ENCODE results near the gene CSK. TPM values are rescaled to one million over a fixed set of nuclear protein-coding genes. Genes with fewer than 3 reads are reported as not detected.

Gene CSK
- polyA plus RNA-seq, 1 of the 3 experiments (the other 2 are of a cell fraction) = 53.1 TPM

- peaks cover 5% of the 10 kb centered on the region for H3F3A ChIP-seq (replicated peaks; ENCODE audit: insufficient read depth)
- no peak overlapping the region for H3K9ac ChIP-seq
- WGBS (ENCODE audit: low lambda C conversion rate) = 81% methylated on average over 5 of the region's 5 CpGs
- no peaks in the 10 kb centered on the region for H3K4me1 ChIP-seq (ENCODE audit: control insufficient read depth in 1 of 2, insufficient read depth in 2 of 2, low read depth in 1 of 2, low read length in 1 of 2)
- no peaks in the 10 kb centered on the region for H3K9me3 ChIP-seq
- DNase-seq = no peak
- H3K9me2 ChIP-seq = no peaks in the 10 kb centered on the region
- H3K4me2 ChIP-seq = no peak overlapping the region
- no peaks in the 10 kb centered on the region for H3K27me3 ChIP-seq (ENCODE audit: insufficient read depth)
- H3K36me3 ChIP-seq (replicated peaks in 1 of 2; ENCODE audit: control insufficient read depth in 1 of 2, insufficient read depth in 2 of 2, low read length in 1 of 2) = no peaks in the 10 kb centered on the region
- ChIA-PET POLR2A (no interaction called here), CTCF (interaction anchor here (0.9 to 2.8 kb wide), 7 partner anchors 8 to 141 kb away, joined by 3 to 11 read pairs (median 6); no protein-coding TSS in a partner anchor)
- H3K79me2 ChIP-seq (ENCODE audit: insufficient read depth) = no peaks in the 10 kb centered on the region
- H3K27ac ChIP-seq (ENCODE audit: low read depth in 2 of 2, low read length in 1 of 2) = no peak overlapping the region
- no peak overlapping the region for H3K4me3 ChIP-seq (ENCODE audit: low read depth in 2 of 2, low read length in 1 of 2)
- no peaks in the 10 kb centered on the region for H4K20me1 ChIP-seq (ENCODE audit: insufficient read depth)
- TF ChIP-seq ELF1 (IDR thresholded peaks at IDR 0.05) = no peak
- TF ChIP-seq EZH2phosphoT487 (IDR thresholded peaks at IDR 0.05; ENCODE audit: borderline replicate concordance, low read depth) = no peak
- TF ChIP-seq, protein P1, sequence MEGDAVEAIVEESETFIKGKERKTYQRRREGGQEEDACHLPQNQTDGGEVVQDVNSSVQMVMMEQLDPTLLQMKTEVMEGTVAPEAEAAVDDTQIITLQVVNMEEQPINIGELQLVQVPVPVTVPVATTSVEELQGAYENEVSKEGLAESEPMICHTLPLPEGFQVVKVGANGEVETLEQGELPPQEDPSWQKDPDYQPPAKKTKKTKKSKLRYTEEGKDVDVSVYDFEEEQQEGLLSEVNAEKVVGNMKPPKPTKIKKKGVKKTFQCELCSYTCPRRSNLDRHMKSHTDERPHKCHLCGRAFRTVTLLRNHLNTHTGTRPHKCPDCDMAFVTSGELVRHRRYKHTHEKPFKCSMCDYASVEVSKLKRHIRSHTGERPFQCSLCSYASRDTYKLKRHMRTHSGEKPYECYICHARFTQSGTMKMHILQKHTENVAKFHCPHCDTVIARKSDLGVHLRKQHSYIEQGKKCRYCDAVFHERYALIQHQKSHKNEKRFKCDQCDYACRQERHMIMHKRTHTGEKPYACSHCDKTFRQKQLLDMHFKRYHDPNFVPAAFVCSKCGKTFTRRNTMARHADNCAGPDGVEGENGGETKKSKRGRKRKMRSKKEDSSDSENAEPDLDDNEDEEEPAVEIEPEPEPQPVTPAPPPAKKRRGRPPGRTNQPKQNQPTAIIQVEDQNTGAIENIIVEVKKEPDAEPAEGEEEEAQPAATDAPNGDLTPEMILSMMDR (IDR thresholded peaks at IDR 0.05) = no peak
- TF ChIP-seq USF2 (IDR thresholded peaks at IDR 0.05; ENCODE audit: borderline replicate concordance, low read depth, low read length) = no peak
- no peak for TF ChIP-seq JUND (IDR thresholded peaks at IDR 0.05)
- TF ChIP-seq, protein P2, sequence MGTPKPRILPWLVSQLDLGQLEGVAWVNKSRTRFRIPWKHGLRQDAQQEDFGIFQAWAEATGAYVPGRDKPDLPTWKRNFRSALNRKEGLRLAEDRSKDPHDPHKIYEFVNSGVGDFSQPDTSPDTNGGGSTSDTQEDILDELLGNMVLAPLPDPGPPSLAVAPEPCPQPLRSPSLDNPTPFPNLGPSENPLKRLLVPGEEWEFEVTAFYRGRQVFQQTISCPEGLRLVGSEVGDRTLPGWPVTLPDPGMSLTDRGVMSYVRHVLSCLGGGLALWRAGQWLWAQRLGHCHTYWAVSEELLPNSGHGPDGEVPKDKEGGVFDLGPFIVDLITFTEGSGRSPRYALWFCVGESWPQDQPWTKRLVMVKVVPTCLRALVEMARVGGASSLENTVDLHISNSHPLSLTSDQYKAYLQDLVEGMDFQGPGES (IDR thresholded peaks at IDR 0.05; ENCODE audit: low read depth, low read length) = no peak
- no peak for TF ChIP-seq REST (IDR thresholded peaks at IDR 0.05; ENCODE audit: low read depth, low read length)
- TF ChIP-seq USF1 (IDR thresholded peaks at IDR 0.05; ENCODE audit: borderline replicate concordance, low read depth) = no peak
- TF ChIP-seq RFX5 (IDR thresholded peaks at IDR 0.05; ENCODE audit: low read length) = no peak
- TF ChIP-seq, protein P3, sequence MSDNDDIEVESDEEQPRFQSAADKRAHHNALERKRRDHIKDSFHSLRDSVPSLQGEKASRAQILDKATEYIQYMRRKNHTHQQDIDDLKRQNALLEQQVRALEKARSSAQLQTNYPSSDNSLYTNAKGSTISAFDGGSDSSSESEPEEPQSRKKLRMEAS (IDR thresholded peaks at IDR 0.05; ENCODE audit: low read depth) = no peak
- TF ChIP-seq, protein P4, sequence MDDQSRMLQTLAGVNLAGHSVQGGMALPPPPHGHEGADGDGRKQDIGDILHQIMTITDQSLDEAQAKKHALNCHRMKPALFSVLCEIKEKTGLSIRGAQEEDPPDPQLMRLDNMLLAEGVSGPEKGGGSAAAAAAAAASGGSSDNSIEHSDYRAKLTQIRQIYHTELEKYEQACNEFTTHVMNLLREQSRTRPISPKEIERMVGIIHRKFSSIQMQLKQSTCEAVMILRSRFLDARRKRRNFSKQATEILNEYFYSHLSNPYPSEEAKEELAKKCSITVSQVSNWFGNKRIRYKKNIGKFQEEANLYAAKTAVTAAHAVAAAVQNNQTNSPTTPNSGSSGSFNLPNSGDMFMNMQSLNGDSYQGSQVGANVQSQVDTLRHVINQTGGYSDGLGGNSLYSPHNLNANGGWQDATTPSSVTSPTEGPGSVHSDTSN (IDR thresholded peaks at IDR 0.05) = no peak
- H2AFZ ChIP-seq (ENCODE audit: low read depth) = no peak overlapping the region
These were observed 27.4 kb downstream of the CSK start for GRCh38 chr15:74809242-74809641.
